ENCODE measurements around the gene ERGIC2.
A peak's percentile ranks its signal among the peaks of the same experiment; 100 is the strongest.
"Not testable (repeated sequence)": the region's sequence is repeated elsewhere in the genome, so short reads cannot be mapped to it uniquely, and the experiment has no call there.

Gene ERGIC2

GRCh38 chr12:29380536-29381523 is at the start of gene ERGIC2:
TSS of gene ERGIC2 (minus strand) at chr12:29381172. CDS start at chr12:29371633, 9,539 bp downstream.
- DNase-seq: peak; percentile 94

- no peak for DNase-seq
Measured at GRCh38 chr12:29430716-29431044, 49.7 kb upstream of the ERGIC2 start.

- DNase-seq: no peak
Measured at GRCh38 chr12:29429999-29430715, 49.2 kb upstream of the ERGIC2 start.

GRCh38 chr12:29428633-29429032 is 47.7 kb upstream of the ERGIC2 start:
- DNase-seq: no peak

- no peak for DNase-seq
Measured at GRCh38 chr12:29427964-29428363, 47.0 kb upstream of the ERGIC2 start.

GRCh38 chr12:29426498-29426897 is 45.5 kb upstream of the ERGIC2 start:
- no peak for DNase-seq

- DNase-seq: no peak
Measured at GRCh38 chr12:29425722-29426121, 44.8 kb upstream of the ERGIC2 start.

- no peak for DNase-seq
Measured at GRCh38 chr12:29416748-29417147, 35.8 kb upstream of the ERGIC2 start.

- no peak for DNase-seq
Measured at GRCh38 chr12:29415111-29415510, 34.1 kb upstream of the ERGIC2 start.

GRCh38 chr12:29414368-29414767 is 33.4 kb upstream of the ERGIC2 start:
- no peak for DNase-seq

- no peak for DNase-seq
Measured at GRCh38 chr12:29405561-29405960, 24.6 kb upstream of the ERGIC2 start.

GRCh38 chr12:29403991-29404390 is 23.0 kb upstream of the ERGIC2 start:
- DNase-seq: no peak

GRCh38 chr12:29402437-29402836 is 21.5 kb upstream of the ERGIC2 start:
- no peak for DNase-seq

GRCh38 chr12:29398495-29398894 is 17.5 kb upstream of the ERGIC2 start:
- DNase-seq: no peak

GRCh38 chr12:29396774-29397173 is 15.8 kb upstream of the ERGIC2 start:
- DNase-seq: no peak

- no peak for DNase-seq
Measured at GRCh38 chr12:29395356-29395755, 14.4 kb upstream of the ERGIC2 start.

GRCh38 chr12:29390419-29390818 is 9.4 kb upstream of the ERGIC2 start:
- DNase-seq: peak; percentile 66

GRCh38 chr12:29389295-29389919 is 8.4 kb upstream of the ERGIC2 start:
- DNase-seq: no peak

- not testable (repeated sequence) for DNase-seq
Measured at GRCh38 chr12:29386084-29386680, 5.2 kb upstream of the ERGIC2 start.

- not testable (repeated sequence) for DNase-seq
Measured at GRCh38 chr12:29385194-29385593, 4.2 kb upstream of the ERGIC2 start.

- DNase-seq: no peak
Measured at GRCh38 chr12:29382251-29382650, 1.3 kb upstream of the ERGIC2 start.

GRCh38 chr12:29376118-29376517 is 4.9 kb downstream of the ERGIC2 start:
- no peak for DNase-seq

- no peak for DNase-seq
Measured at GRCh38 chr12:29374913-29375312, 6.1 kb downstream of the ERGIC2 start.
